GM19467 (cell line): ENCODE results near the gene TF.
"Not testable (repeated sequence)": the region's sequence is repeated elsewhere in the genome, so short reads cannot be mapped to it uniquely, and the experiment has no call there.

Source experiments
- ATAC-seq: cut with Tn5 transposase; IDR thresholded peaks from one replicate; pipeline ENCODE4 v1.9.1; 2021; ENCODE audit warnings: mild to moderate bottlenecking, moderate library complexity; ENCODE audit not compliant: unreplicated experiment

TF gene

DNA sequence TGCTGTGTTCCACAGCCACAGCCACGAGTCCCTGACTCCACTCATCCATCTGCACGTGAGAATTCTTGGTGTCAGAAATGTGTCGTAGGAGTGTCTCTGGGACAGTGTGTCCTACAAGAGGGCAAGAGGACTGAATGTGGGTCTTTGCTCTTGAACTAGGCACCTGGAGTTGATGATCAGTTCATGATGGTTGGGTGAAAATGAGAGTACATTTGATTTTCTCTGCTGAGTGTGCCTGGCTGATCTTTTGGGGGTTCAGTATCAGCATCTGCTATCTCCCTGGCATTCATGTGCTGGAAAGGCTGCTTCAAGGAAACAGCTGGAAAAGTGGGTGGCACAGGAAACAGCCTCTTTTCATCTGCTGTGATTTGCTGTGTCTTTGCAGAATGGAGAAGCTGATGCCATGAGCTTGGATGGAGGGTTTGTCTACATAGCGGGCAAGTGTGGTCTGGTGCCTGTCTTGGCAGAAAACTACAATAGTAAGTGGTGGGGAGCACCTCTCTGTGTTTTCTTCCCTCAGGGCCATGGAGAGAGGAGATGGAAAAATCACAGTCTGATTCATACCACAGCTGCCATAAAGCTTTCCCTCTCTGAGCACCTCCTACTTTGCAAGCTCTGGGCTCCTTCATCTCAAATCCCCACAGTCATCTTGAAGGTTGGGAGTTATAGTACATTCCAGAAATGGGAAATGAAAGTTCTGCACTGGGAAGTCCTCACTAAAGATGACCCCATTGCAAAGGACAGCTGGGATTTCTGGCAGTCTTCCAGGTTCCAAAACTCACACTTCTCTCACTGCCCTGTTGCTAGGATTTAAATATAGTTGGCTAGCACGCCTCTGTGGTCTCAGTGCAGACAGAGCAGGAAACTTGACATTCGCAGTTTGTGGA, 17.8 kb downstream of the TF start:
- ATAC-seq, result no peak

- no peak for ATAC-seq
These were observed 19.1 kb downstream of the TF start for GRCh38 chr3:133765256-133765655.

- no peak for ATAC-seq
These were observed 21.4 kb downstream of the TF start for GRCh38 chr3:133767607-133768006.

DNA sequence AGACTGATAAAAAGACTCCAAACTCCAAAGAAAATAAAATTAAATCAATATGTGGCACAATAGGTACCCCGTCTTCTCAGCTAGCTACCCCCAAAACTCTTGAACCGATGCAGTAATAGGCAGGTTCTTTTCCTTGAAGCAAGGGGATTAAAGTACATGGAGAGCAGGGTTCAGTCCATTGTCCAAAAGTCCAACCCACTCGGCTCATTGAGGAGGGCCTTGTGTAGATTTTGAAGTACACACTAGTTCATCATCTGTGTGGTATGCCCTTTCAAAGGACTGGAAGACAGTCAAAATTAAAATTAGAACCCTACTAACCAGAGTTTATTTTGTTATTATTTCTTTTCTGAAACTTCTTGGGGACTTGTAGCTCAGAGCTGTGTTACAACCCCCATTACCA, 23.3 kb downstream of the TF start:
- no peak for ATAC-seq

GRCh38 chr3:133773732-133774131, 27.5 kb downstream of the TF start:
- ATAC-seq, result no peak

DNA sequence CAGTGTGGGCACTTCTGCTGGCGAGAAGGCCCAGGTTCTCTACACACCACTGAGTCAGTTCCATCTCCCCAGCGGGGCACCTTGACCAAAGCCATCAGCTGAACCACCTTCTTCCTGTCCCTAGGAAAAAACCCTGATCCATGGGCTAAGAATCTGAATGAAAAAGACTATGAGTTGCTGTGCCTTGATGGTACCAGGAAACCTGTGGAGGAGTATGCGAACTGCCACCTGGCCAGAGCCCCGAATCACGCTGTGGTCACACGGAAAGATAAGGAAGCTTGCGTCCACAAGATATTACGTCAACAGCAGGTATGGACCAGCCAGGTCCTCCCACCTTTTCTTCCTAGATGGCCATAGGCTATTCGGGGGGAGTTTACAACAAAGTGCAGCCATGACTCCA, 29.1 kb downstream of the TF start:
- ATAC-seq, result no peak

- ATAC-seq, result no peak
These were observed 29.6 kb downstream of the TF start for GRCh38 chr3:133775835-133776234.

DNA sequence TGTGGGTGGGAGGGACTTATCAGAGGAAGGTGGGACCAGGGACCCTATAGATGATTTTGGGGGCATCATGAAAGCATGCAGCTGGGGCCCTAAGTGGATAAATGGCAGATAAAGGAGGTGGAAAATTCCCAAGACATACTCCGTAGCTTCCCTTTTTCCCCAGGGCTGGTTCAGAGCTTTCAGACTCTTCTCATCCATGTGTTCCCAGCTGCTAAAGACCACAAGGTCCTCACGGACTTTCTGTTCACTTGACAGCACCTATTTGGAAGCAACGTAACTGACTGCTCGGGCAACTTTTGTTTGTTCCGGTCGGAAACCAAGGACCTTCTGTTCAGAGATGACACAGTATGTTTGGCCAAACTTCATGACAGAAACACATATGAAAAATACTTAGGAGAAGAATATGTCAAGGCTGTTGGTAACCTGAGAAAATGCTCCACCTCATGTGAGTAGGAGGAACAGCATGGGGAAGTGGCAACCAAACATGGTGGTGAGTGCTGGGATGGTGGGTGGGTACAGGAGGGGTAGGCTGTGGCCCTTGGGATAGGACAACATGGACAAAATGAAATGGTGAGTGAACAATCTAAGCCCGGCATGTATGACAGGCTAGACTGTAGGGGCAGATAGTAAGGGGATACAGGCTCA, 30.7 kb downstream of the TF start:
- ATAC-seq, result no peak

GRCh38 chr3:133777807-133778568, 31.8 kb downstream of the TF start:
- ATAC-seq, result no peak

DNA sequence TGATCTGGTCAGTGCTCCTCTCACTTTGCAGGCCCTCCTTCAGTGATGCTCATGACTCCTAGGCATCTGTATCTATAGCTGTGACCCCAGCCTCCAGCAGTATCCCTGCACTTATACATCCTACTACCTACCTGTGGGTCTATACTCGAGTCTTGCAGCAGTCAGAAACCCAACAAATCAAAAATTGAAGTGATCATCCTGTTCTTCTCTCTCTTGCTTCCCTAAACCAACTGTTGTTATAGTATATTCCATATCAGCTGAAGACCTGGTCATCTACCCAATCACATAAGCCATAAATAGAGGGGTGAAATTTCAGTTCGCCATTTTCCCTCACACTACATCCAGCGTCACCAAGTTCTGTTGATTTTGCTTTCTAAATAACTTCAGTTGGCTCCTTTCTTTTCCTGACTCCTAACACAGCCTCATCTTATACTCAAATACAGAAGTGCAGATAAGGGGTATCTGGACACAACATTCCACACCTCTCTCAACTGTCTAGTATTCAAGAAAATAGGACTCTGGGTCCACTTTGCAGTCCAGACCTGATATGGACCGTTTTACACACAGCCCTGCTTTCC, 33.5 kb downstream of the TF start:
- no peak for ATAC-seq

GRCh38 chr3:133780756-133781155, 34.6 kb downstream of the TF start:
- ATAC-seq, result not testable (repeated sequence)

GRCh38 chr3:133781570-133781969, 35.4 kb downstream of the TF start:
- ATAC-seq, result no peak

DNA sequence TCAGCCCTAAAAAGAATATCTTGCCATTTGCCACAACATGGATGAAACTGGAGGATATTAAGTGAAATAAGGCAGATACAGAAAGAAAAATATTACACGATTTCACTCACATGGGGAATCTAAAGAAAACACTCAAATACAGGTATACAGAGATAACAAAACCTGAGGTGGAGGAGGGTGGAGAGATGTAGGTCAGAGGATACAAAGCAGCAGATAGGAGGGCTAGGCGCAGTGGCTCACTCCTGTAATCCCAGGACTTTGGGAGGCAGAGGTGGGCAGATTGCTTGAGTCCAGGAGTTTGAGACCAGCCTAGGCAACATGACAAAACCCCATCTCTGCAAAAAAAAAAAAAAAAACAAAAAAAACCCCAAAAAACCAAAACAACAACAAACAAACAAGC, 36.3 kb downstream of the TF start:
- ATAC-seq, result no peak

- ATAC-seq, result no peak
These were observed 37.6 kb downstream of the TF start for GRCh38 chr3:133783762-133784161.

DNA sequence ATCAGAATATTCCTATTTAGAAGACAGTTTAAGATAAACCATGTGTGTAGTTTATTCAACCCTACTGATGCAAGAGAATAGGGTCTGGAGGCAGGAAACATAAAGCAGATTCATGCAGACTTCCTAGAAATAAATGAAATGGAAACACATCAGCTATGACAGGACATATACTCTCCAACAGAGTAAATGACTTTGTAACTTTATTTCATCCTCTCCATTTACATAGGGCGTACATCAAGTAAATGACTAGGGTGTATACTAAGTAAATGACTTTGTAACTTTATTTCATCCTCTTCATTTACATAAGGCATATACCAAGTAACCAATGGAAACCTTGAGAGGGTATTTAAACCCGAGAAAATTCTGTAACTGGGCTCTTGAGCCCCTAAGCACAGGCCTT, 41.8 kb downstream of the TF start:
- ATAC-seq, result no peak

GRCh38 chr3:133792171-133792763, 46.1 kb downstream of the TF start:
- no peak for ATAC-seq

DNA sequence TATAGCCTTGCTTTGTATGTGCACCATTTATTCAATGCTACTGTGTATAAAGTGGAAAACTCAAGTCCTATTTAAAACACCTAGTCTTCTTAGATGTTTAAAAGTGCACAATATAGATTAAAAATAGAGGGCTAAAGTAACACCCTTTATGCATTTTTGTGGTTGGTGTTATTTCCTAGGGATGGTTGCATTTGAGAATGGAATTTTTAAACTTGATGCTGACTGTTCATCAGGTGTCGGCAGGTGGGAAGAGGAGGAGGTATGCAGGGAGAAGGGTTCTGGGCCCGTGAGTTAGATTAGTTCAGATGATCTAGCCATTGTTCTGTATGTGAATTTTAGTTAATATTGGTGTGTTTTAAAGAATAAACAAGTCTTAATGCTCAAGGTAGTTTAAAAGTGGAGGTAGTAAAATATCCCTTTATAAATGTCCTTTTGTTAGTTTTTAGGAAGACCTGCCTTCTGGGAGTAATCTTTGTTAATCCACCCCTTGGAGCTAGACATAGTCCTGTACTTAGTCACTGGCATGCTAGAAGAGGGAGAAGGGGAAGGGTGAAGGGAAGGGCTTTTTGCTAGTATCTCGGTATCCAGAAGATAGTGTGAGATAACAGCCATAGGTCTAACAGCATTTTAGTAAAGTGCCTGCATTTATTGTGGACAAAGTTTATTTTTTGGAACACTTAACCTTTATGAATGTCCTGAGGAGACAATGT, 51.4 kb downstream of the TF start:
- no peak for ATAC-seq

DNA sequence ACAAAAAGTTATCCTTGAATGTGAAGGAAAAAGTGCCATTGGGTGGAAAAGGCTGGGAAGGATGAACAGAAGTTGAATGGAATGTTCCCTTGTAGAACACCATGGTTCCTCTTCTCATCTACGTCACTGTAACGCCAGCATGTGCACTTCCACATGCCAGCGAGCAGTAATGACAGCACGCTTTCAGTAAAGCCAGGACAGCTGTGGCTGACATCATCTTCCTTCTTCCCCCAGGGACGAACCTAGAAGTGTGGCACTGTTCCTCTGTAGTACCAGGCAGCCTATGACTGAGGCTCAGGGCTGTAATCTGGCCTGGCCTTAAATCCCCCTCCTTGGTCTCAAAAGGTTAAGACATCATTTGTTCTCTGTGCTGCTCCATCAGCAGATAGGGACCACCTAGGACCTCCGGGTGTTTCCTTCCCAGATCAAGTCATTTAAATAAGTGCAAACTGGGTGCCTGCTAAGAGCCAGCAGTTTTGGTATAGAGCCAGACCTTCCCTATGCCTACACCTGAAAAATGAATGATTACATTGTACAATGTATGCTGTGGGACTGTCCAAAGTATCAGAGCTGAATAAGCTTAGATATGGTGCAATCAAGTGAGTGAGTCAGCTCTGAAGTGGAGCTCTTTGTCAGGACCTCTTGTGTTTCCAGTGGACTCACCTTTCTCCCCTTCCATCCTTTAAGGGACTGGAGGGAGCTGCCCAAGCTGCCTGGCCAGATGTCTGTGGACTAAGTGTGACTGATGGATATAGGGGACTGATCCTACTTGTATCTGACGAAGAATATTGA, 53.8 kb downstream of the TF start:
- no peak for ATAC-seq

DNA sequence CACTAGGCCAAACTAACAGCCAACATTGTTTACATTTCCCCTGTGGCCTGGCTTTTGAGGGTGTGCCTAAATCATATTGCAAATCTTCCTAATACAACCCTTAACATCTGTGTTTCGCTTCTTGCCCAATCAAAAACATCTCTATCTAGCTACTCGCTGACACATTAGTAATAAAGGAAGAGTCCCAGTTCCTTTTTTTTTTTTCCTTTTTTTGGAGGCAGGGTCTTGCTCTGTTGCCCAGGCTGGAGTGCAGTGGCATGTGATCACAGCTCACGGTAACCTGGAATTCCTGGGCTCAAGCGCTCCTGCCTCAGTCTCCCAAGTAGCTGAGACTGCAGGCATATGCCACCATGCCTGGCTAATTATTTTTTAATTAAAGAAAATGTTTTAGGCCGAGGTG, 57.3 kb downstream of the TF start:
- ATAC-seq, result no peak

DNA sequence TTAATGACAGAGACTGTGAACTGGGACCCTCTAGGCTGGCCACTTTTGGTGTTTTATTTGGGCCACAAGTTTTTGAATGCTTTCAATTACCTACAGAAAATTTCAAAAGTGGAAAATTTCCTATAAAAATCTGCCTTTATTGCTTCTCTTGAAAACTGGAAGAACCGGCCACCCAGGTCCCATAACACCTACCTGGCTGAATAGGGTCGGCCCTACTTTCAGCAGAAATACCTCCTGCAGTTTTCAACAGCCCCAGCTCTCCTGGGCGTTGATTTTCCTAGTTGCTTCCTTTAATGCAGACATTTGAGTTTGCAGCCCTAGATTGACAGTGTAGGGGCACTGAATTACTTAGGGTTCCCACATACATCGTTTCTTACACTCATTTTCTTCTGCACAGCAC, 58.7 kb downstream of the TF start:
- no peak for ATAC-seq
